Mammary epithelial cell (primary cell): ENCODE data around the gene CNRIP1.

ENCODE experiments used
- EZH2 ChIP-seq: IDR thresholded peaks from 2 replicates; pipeline ENCODE4 v1.6.1; 2012; ENCODE audit warnings: low read length, inconsistent platforms, borderline replicate concordance
- TF ChIP-seq, protein P1 (sequence below), 2 donors: IDR thresholded peaks in 1 of 2; conservative IDR thresholded peaks in 1 of 2; 2 replicates each; pipeline ENCODE4 v1.5.1; 2011 to 2012; ENCODE audit warnings: inconsistent platforms in 2 of 2, low read length in 2 of 2, mild to moderate bottlenecking in 2 of 2, control low read depth in 1 of 2, low read depth in 1 of 2; ENCODE audit not compliant: insufficient read depth in 1 of 2; ENCODE audit errors: extremely low read depth in 1 of 2

DNA sequence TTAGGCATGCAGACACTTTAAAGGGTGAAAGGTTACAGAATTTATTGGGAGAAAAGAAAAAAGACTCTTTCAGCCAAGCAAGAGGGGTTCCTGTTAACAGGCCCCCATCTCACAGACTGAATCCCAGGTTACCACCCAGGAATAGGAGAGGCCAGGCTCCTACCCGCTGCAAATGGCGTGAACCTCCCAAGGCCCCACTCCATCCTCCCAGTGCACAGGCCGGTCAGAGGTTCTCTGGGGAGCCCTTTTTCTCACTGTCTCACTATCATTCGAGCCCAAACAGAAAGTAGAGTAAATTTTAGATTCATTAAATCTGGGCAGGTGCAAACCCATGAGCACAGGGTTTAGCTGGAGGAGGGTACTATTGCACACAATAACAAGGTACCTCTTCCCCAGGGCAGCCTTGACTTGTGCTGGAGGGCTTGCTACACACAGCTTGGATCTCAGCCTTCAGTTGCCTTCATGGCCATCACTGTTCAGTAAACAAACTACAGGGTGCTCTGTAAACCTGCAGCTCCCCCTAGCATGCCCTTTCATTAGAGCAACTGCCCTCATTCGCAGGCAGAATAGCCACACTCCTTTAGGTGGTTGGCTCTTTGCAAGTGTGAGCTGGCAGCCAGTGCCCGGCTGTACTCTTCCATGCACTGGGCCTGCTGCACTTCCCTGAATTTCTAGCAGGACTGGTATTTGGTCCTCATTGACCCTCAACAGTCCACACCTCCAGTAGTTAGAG is 38.0 kb upstream of the CNRIP1 start:
- TF ChIP-seq, protein P1, sequence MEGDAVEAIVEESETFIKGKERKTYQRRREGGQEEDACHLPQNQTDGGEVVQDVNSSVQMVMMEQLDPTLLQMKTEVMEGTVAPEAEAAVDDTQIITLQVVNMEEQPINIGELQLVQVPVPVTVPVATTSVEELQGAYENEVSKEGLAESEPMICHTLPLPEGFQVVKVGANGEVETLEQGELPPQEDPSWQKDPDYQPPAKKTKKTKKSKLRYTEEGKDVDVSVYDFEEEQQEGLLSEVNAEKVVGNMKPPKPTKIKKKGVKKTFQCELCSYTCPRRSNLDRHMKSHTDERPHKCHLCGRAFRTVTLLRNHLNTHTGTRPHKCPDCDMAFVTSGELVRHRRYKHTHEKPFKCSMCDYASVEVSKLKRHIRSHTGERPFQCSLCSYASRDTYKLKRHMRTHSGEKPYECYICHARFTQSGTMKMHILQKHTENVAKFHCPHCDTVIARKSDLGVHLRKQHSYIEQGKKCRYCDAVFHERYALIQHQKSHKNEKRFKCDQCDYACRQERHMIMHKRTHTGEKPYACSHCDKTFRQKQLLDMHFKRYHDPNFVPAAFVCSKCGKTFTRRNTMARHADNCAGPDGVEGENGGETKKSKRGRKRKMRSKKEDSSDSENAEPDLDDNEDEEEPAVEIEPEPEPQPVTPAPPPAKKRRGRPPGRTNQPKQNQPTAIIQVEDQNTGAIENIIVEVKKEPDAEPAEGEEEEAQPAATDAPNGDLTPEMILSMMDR (conservative IDR thresholded peaks at IDR 0.05 in 1 of 2, IDR thresholded peaks at IDR 0.05 in 1 of 2; ENCODE audit: extremely low read depth in 1 of 2, insufficient read depth in 1 of 2, low read depth in 1 of 2, low read length in 2 of 2) = peak; percentile 44 to 62
- TF ChIP-seq EZH2 = no peak
